NCI-H82 treated with DMSO at 0.1 percent for 48 hours (cell line): ENCODE results near the gene CRYBA2.

Experiments used
- DNase-seq: peaks from one replicate; lab custom pipeline; 2025; ENCODE audit not compliant: unreplicated experiment; lab: John Stamatoyannopoulos, UW

Gene CRYBA2

DNA sequence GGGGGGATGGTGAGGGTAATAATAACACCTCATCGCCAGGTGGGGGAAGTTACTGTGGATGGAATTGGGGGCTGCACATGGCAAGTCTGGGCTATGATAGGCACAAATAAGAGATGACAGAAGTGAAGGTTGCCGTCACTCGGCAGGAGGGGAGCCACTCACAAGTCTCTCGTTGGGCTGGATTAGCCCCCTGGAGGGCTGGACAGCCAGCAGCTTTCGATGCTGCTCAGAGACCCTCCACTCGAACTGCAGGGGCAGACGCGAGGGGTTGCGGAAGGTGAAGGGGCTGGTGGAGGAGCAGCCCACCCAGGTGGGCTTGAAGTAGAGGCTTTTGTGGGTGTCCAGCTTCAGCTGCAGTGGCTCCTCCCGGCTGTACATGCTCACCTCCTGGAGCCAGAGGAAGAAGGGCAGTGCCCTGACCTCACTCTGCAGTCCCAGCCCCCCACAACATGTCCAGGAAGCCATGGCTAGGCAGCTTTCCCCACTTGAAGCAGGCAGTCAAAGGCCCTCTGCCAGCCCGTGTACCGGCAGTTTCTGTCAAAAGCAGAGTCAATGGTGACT, 29.9 kb upstream of the CRYBA2 start:
- DNase-seq, result no peak

DNA sequence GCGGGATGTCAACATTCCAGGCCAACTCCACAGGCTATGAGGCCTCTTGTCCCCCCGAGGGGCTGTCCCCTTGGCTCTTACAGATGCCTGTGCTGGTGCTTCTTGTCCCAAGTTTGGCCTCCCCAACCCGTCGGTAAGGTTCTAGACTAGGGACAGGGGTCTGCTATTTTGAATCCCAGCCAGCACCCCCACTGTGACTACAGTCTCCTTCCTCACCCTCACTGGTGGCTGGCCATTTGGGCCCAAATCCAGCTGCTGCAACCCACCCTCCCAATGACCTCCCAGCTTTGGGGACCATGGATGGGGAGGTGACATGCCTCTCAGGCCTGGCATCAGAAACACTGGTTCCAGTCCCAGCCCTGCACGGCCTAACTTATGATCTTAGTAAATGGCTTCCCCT, 29.4 kb upstream of the CRYBA2 start:
- DNase-seq, result no peak

DNA sequence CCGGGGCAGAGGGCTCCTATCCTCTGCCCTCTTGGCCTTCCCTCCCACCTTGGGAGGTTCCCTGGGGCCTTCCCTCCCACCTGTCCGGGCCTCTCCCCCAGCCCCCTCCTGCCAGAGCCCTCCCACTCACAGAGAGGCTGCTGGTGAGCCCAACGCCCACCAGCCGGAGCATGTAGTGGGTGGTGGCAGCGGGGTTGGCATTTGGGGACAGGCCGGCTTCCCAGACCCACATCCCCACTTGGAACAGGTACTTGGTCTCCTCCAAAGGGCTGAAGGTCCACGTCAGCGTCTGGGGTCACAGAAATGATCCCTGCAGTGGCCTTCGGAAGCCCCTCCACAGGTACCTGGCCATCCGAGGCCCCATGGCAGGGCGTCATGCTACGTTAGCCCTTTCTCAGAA, 28.8 kb upstream of the CRYBA2 start:
- DNase-seq, result no peak

DNA sequence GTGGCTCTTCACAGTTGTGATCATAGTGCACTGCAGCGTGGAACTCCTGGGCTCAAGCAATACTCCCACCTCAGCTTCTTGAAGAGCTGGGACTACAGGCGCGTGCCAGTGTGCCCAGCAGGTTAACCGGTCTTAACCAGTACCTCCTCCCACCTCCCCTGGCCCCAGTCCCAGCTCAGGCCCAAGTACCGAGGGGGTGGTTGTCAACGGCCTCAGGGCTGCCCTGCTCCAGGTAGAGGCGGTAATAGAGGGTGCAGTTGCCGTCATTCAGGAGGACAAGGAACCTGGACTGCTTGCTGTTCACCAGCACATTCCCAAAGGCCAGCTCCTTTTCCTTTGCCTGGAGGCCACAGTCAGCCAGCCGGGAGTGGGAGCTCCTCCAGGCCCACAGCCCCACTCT, 28.4 kb upstream of the CRYBA2 start:
- DNase-seq, result no peak

DNA sequence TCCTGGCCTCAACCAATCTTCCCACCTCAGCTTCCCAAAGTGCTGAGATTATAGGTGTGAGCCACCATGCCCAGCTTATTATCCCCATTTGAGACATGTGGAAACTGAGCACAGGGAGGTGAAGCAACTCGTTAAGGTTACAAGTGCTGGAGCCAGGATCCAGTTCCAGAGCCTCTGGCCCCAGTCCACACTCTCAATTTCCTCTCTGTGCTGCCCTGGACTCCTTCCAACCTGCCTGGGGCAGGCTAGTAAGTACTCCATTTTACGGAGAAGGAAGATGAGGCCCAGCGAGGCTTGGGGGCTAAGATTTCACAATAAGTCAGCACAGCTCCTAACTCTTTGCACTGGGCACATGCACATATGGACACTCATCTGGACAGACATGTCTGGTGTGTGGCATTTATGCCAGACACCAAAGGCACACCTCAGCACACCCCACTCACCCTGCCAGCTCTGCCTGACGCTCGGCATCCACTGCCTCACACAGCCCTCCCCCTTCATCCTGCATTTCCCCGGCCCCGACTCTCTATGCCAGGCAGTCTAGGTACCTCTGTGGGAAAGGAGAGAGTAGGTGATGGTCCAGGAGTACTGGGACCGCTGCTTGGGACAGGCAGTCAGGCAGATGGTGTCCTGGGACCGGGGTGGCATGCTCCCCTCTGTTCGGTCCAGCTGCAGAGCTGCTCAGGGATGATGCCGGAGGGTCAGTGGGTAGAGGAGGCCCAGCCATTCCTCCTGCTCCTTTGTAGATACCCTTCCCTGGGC, 27.6 kb upstream of the CRYBA2 start:
- no peak for DNase-seq

DNA sequence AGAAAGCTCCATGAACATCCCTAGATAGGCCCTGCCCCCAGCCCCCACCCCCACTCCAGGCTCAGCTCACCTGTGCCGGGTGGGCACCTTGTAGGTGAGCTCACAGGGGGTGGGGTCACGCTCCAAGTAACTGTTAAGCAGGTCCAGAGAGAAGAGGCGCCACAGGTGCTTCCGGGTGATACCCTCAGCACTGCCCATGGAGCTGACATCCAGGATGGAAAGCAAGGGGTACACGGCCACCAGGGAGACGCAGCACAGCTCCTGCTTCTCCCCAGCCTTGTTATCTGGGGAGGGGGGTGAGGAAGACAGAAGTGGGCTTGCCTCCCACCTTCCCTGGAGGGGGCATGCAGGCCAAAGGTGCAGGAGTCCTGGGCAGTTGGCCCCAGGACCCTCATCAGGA, 26.2 kb upstream of the CRYBA2 start:
- DNase-seq, result no peak

DNA sequence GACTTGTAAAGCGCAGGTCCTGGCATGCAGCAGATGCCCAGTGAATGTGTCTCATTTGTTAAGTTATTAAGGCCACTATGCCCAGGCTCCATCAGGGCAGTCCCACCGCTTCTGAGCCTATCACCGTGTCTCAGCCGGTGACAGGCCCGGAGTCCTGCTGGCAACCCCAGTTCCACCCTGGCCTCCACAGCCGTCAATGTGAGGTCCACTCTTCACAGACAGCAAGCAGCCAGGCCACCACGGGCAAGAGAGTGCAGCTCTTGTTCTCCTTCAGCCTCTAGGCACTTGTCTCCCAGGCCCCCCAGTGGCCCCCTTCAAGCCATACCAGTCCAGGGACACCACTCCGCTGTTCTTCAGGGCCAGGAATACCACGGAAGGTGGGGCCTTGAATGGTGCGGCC, 25.5 kb upstream of the CRYBA2 start:
- no peak for DNase-seq

DNA sequence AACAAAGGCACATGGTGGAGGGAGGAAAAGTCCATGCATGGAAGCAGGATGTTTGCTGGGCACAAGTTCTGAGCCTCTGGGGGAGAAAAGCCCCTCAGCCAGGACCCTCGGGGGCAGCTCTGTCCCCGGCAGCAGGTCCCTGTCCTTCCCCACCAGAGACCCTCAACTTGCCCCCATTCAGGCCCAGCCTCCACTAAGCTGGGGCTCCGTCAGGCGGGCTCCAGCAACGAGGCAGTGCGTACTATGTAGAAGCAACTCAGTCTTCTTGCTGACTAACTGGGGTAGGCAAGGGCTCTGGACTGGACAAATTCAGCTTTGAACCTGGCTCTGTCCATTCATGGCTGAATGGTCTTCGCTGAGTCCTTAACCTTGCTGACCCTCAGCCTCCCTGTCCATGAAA, 25.1 kb upstream of the CRYBA2 start:
- DNase-seq, result no peak

DNA sequence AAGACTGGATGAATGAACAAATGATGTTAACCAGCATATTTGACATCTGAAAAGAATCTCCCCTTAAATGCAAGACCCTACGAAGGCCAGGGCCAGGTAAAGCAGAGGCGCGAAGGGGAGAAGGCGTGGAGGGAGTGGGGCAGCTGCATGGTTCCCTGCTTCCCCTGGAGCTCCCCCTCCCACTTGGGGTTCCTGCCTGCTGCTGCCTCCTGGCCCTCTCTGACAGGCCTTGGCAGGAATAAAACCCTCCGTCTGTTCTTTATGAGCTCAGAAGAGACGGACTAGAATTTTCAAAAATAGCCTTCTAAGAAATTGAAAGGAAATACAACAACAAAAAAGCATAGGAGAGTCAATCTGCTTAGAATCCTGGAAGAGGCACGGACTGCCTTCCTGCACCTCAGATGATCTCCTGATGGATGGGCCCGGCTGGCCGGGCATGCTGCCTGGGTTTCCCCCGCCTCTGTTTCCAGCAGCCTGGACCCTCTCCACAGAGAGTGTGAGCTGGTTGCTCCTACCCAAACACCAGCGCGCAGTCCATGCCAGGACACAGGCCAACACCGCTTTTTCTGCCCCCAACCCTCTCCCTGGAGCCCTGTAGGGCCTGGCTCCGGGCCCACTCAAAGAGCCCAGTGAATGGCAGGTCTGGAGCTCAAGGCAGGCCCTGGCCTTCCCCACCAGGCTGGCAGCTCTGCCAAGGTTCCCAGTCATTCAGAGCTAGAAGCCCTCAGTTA, 24.1 kb upstream of the CRYBA2 start:
- no peak for DNase-seq

DNA sequence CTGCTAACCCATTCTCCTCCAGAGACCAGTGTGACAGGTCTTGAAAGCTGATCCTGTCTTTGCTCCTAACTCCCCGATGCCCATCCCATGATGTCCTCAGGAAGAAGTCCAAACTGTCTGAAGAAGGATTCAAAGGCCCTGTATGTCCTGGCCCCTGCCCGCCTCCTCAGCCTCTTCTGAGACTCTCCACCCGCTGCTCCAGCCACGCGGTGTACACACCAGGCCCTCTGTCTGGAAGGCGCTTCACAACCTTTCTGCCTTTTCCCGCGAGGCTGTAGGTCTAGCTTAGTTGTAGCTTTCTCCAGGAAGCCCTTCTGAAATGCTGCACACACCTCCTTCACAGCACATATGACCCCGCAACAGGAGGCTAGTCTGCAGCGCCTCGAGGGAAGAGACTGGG, 23.5 kb upstream of the CRYBA2 start:
- no peak for DNase-seq

DNA sequence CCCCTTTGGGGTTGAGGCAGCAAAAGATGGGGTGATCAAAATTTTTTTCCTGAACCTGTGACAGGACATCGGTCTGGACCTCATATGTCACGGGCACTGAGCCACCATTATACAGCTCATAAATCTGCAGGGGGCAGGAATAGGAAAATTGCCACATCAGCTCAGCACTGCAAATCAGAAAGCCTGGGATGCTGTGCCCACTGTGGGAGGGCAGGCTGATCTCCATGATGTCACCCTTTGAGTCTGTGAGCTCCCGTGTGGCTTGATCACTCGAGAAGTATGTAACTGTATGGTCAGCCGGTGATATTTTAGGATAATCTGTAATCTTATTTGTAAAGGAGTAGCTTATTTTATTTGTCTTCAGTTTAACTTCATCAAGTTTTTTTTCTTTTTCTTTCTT, 17.7 kb upstream of the CRYBA2 start:
- no peak for DNase-seq

DNA sequence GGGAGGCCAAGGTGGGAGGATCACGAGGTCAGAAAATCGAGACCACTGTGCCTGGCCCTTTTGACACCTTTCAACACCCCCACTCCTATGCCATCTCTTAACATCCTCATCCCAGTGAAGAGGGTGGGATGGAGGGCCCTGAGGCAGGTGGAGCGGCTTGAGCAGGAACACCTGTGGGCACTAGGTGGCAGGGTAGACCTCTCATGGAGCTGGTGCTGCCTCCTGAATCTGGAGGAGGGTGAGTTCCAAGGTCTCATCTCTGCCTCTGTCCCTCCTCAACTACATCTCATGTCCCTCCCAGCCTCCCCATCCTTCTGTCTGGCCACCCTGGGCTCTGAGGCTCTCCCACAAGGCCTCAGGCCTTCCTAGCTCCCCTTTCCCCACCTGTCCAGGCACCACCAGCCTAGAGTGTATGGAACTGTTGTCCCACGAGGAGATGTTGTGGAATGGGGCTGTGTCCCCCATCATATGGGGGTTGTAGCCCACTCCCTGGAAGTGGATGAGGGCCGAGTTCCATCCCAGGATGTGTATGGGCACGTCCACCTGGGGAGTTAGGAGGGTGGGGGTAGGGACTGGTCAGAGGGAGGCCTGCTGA, 17.0 kb upstream of the CRYBA2 start:
- DNase-seq, result no peak

DNA sequence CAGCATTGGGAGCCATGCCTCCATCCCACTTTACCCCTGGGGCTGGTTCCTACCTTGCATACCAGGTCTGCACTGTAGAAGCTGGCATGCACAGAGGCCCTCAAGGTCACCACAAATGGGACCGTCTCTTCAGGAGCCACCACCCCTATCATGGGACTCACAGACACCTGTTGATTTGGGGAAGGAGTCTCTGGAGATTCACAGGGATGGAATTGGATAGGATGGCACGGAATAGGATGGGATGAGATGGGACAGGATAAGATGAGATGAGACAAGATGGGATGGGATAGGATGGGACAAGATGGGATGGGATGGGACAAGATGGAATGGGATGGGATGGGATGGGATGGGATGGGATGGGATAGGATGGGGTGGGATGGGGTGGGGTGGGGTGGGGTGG, 16.1 kb upstream of the CRYBA2 start:
- DNase-seq, result no peak

DNA sequence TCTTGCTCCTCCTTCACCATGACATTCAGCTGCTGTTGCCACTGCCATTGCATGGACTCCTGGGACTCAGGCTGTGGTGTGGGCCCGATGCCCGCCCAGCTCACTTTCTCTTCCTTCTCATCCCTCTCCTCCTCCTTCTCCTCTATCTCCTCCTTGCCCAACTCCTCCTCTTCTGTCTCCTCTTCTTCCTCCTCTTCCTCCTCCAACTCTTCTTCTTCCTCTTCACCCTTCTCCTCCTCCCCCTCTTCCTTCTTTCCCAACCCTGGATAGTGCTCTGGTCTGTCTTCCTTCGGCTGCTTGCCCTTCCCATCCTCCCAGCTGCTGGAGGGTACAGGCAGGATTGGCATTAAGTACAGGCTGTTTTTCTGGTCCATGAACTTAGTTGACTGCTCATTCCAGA, 10.8 kb upstream of the CRYBA2 start:
- no peak for DNase-seq

DNA sequence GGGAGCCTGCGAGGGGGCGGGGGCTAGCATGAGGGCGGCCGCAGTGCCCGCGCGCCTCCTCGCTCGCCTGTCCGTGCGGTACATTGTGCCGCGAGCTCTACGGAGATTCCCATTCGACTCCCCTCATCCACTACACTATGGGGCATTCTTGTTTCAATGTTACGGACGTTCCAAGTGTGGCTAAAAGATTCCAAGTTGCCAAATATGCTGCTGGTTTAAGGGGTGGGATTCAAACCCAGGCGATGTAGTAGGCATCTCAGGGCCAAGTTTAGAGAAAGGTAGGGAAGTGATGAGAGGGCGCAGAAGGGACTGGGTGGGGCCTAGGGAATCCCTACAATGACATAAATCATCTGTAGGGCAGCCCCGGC, 10.0 kb upstream of the CRYBA2 start:
- DNase-seq, result no peak

DNA sequence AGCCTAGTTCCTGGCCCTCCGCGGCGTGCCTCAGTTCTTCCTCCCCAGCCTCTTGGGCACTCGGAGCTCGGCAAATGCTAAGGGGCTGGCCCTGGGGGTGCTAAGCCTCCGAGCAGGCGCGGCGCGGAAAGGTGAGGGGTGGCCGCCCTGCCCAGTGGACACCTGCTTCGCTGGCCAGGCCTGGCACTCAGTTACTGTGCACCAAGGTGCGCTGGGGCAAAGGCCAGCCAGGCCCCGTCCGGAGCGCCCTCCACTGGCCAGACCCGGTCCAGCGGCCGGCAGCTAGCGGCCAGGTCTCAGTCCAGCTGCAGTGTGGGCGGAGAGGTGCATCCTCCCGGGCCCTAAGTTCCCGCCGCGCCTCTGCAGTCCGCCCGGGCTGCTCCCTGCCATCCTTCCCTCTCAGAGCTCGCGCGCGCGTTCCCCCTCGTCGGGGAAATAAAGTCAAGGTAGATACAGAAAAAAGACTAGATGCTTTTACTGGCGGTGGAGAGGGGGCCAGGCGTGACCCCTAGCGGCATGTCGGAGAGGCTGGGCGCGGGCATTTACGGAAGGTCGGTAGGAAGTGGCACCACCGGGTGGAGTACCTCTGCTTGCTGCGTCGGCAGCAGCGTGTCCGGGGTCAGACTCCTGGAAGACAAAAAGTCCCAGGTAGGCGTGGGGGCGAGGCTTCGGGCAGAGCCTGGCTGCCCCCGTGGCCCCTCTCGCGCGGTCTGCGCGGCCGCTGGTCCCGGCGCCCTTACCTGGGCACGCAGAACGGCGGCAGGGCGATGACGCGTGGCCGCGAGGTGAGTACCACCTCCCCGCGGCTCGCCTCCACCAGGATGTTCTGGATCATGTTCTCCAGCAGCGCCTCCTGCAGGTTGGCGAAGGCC, 9.4 kb upstream of the CRYBA2 start:
- peak; percentile 40 for DNase-seq

DNA sequence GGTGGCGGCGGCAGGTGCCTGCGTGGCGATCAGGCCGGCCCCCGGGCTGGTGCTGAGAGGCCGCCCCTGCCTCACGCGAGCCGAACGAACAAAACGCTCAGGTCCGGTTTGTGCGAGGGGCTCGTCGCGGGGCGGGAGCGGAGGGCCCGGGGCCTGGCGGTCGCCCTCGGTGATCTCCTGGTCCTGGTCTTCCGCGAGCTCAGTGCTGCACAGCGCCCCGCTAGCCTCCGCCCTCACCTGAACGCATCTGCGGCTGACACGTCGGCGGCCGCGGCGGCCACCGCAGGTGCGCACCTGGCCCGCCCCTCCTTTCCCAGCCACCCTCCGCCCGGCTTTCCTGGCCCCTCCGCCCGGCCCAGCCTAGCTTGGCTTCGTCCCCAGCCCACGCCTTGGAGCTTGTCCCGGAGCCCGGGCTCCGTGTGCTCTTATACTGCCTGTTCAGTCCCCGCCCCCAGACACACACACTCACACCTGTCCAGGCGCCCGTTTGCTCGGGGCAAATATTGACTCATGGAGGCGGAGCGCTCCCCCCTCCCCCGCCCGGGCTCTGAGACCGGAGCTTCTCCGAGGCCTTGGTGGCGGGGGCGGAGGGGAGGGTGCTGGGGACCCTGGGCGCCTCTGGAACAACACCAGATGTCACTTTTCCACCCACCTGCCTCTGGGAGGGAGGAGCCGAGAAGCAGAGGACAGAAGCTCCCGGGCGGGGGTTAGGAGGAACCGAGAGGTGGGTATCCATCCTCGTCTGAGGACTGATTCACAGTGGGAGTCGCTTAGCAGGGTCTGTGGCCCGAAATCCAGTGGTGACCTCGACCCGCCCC, 8.6 kb upstream of the CRYBA2 start:
- DNase-seq, result peak; percentile 82

DNA sequence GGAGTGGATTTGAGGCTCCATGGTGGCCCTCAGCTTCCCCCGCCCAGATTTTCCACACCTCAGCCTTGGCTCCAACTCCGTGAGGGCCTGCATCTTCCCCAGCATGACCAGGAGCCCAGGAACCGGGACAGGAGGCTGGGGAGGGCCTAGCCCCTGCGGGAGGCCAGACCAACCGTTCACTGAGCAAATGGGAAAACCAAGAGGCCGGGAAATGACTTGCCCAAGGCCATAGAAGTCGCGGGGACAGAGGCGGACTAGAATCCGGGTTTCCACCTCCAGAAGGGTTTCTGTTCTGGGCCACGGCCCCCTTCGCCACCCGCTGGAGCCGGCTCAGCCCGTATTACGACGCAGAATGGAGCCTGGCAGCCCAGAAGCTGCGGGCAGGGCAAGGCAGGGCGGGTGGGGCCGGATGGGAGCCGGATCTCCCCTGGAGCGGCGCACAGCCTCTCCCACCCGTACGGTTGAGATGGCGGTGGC, 7.9 kb upstream of the CRYBA2 start:
- no peak for DNase-seq

DNA sequence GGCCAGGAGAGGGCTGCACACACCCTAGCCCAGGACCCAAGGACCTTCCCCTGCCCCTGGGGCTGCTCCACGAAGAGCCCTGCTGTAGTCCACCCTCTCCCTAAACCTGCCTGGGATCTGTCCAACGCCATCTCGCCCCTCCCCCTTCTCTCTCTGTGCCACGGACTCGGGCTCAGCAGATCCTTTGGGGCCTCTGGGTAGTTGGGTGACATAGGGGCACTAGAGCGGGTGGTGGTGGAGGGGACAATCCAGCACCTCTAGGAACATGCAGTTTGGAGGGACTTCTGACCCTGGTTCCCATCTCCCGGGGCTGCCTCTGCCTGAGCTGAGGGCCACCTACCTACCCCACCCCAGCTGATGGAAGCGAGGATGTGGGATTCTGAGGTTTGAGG, 7.3 kb upstream of the CRYBA2 start:
- DNase-seq, result no peak

DNA sequence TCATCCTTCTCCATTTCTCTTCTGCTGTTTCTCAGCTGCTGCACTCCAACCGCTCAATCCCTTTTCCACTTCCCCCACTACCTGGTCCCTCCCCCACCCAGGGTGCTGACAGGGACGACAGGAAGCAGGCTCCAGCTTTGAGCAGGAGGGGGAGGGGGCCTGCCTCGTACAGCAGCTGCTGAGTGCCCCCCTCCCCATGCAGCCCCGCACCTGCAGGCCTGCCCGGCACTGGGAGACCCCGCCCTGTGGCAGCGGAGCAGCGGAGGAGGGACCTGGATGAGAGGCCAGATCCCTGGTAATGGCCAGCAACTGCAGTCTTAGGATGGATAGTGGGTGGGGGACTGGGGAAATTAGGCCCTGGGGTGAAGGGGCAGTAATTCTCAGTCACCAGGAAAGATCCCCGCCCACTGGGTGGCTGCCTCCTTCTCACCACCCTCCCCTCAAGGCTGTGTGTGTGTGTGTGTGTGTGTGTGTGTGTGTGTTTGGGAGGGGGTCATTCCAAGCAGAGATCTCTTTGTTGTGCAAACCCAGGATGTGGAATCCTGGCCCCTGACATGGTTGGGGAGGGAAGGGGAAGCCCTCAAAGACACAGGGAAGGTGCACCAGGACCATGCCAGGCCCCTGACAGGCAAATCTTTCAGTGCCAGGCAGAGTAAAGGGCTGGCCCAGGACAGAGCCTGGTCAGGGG, 6.8 kb upstream of the CRYBA2 start:
- peak; percentile 77 for DNase-seq
